Testis (tissue), 3 donors: ENCODE data around the gene ZNF653. TPM values are rescaled to one million over a fixed set of nuclear protein-coding genes. Genes with fewer than 3 reads are reported as not detected.

ENCODE experiments used
- DNase-seq: peaks from one replicate; pipeline ENCODE4 v3.0.0-alpha.2; 2019
- H3K27ac ChIP-seq, 2 donors: fragments of 200-600 bp; sonication (generic); one replicate each; pipeline ENCODE4 v1.5.1; 2019
- H3K27me3 ChIP-seq: fragments of 200-600 bp; sonication (generic); one replicate; pipeline ENCODE4 v1.5.1; 2019
- H3K36me3 ChIP-seq: fragments of 200-600 bp; sonication (generic); one replicate; pipeline ENCODE4 v1.5.1; 2017; ENCODE audit warnings: low read depth; ENCODE audit errors: missing control alignments
- H3K4me1 ChIP-seq: fragments of 200-600 bp; sonication (generic); one replicate; pipeline ENCODE4 v1.5.1; 2019
- H3K4me3 ChIP-seq, 2 donors: fragments of 200-600 bp; sonication (generic); one replicate each; pipeline ENCODE4 v1.5.1; 2017 to 2019
- H3K9me3 ChIP-seq: fragments of 200-600 bp; sonication (generic); one replicate; pipeline ENCODE4 v1.5.1; 2017
- CTCF ChIP-seq, 3 experiments: fragments of 450-650 bp in 2 of 3; fragments of 200-600 bp in 1 of 3; sonication (generic) in 1 of 3; IDR thresholded peaks; one replicate each; pipeline ENCODE4 v1.5.1; 2016 to 2019; ENCODE audit warnings: antibody characterized with exemption in 3 of 3, mild to moderate bottlenecking in 2 of 3, moderate library complexity in 1 of 3
- POLR2A ChIP-seq: fragments of 450-650 bp; IDR thresholded peaks from one replicate; pipeline ENCODE4 v1.6.1; 2017; ENCODE audit warnings: antibody characterized with exemption, mild to moderate bottlenecking, moderate library complexity
- WGBS, 2 donors: methylation state at CpG; one replicate each; pipeline ENCODE4 v1.1.5; 2018; 5-methylcytosine and 5-hydroxymethylcytosine counted together
- intact Hi-C: fragments of 100-400 bp; cut with DNase I; formaldehyde crosslinking; loops from one replicate; pipeline ENCODE4 v1.15.1; 2023; ENCODE audit warnings: low total_unique reads
- polyA plus RNA-seq: library from polyadenylated mRNA; stranded (reverse); fragments of 350-450 nt; fragmentation: Illumina TruSeq; extraction: RNeasy Lipid Tissue Mini Kit (QIAGEN cat#74804); gene quantifications from one replicate; pipeline ENCODE4 v1.2.3, GENCODE V29; 2014; ENCODE audit warnings: low read depth, low replicate concordance; ENCODE audit not compliant: insufficient read depth
- total RNA-seq, 2 donors: library from RNA; depleted of rRNA; stranded (reverse); fragments of >200 nt; gene quantifications; one replicate each; pipeline ENCODE4 v1.2.3, GENCODE V29; 2016

ZNF653 gene
- total and polyA plus RNA-seq, 3 donors from 2014 or later: 36.8 to 53.3 (median 45.9) TPM

DNA sequence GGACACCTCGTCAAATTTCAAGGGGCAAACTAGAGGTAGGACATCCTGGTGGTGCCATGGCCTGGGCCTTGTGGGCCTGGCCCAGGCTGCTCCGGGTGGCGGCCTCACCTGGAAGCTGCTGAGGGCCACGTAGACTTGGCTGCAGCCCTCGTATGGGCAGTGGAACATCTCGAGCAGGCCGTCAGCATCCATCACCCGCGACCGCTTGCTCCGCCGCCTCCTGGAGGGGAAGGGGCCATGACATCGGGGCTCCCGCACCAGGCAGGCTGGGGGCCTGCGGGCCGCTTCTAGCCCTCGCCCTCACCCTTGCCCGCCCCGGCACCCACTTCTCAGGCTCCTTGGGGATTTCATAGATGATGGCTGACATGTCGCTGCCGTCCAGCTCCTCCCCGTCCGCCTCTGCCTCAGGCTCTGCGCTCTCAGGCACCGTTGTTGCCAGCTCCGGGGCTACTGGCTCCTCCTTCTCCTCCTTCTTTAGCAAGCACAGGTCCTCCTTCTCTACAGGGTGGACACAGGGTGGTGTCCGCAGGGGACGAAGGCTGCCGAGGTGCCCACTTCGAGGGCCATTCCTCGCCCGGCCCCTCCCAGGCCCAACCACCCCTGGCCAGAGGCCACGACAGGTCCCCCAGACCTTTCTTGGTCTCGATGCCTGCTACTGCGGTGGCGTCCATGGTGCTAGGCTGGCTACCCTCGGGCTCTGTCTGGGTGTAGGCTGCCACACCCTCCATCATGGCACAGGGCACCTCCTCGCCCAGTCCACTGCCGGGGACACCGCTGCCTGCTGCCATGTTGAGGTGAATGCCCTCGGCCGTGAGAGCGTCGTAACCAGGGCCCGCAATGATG is 18.8 kb downstream of the ZNF653 start:
- peaks cover 14% of the 10 kb centered on the region for H3K4me1 ChIP-seq
- no peak for TF ChIP-seq POLR2A

GRCh38 chr19:11485245-11485837 is 20.3 kb downstream of the ZNF653 start:
- 88 to 92% methylated on average over 13 of the region's 13 CpGs for WGBS, 2 donors
- Histone ChIP-seq H3K27me3 (no peaks in the 10 kb centered on the region), H3K4me1 (peaks cover 16% of the 10 kb centered on the region), H3K9me3 (no peaks in the 10 kb centered on the region), H3K27ac (no peak overlapping the region), H3K36me3 (no peaks in the 10 kb centered on the region), H3K4me3 (no peak overlapping the region)
- DNase-seq: no peak
- intact Hi-C loops: no loop called here
- TF ChIP-seq POLR2A (no peak), CTCF (IDR thresholded peaks at IDR 0.05) (no peak)

More for the DNA sequence above, 18.8 kb downstream of the ZNF653 start:
- no peaks in the 10 kb centered on the region for H3K27me3 ChIP-seq
- no peak overlapping the region for H3K4me3 ChIP-seq
- WGBS, 2 donors: 93 to 94% methylated on average over 11 to 44 of the region's 45 CpGs
- no peak for DNase-seq
- H3K9me3 ChIP-seq: no peaks in the 10 kb centered on the region
- H3K27ac ChIP-seq: no peak overlapping the region
- H3K36me3 ChIP-seq: no peaks in the 10 kb centered on the region
- intact Hi-C loops: no loop called here

DNA sequence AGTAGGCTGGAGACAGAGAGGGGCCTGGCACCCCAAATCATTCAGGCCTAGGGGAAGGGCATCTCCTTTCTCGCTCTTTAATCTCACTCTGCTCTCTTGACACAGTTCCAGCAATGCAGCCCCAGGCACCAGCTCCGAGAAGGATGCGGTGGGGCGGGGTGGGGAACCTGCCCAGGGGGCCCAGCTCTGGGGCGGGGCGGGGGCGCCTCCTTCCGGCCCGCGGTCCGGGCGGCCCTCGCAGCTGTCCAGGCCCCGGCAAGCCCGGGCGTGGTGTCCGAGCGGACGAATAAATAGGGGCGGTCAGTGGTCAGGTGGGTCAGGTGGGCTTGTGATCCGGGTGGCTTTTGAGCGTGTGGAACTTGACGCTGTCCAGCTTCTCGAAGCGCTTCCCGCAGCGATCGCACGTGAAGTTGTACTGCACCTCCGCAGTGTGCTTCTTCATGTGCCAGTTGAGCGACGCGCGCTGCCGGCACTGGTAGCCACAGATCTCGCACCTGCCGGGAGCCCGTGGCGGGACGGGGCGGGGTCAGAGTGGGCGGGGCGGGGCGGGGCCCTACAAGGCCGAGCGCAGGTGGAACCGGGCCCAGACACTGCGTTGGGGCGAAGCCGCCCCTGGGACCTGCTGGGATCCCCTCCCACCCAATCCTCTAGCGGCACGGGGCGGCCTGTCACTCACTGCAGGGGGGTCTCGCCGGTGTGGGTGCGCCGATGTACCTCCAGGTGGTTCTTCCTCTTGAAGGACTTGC is 22.1 kb downstream of the ZNF653 start:
- H3K4me3 ChIP-seq: peak overlapping the region in 1 of 2 donors; percentile 18
- 63 to 79% methylated on average over 27 to 54 of the region's 57 CpGs for WGBS, 2 donors
- no peak overlapping the region for H3K27ac ChIP-seq
- H3K4me1 ChIP-seq: peaks cover 16% of the 10 kb centered on the region
- DNase-seq: no peak
- no peaks in the 10 kb centered on the region for H3K9me3 ChIP-seq
- intact Hi-C loops: no loop called here
- H3K27me3 ChIP-seq: no peaks in the 10 kb centered on the region
- no peaks in the 10 kb centered on the region for H3K36me3 ChIP-seq
- TF ChIP-seq CTCF (IDR thresholded peaks at IDR 0.05): no peak
- no peak for TF ChIP-seq POLR2A

DNA sequence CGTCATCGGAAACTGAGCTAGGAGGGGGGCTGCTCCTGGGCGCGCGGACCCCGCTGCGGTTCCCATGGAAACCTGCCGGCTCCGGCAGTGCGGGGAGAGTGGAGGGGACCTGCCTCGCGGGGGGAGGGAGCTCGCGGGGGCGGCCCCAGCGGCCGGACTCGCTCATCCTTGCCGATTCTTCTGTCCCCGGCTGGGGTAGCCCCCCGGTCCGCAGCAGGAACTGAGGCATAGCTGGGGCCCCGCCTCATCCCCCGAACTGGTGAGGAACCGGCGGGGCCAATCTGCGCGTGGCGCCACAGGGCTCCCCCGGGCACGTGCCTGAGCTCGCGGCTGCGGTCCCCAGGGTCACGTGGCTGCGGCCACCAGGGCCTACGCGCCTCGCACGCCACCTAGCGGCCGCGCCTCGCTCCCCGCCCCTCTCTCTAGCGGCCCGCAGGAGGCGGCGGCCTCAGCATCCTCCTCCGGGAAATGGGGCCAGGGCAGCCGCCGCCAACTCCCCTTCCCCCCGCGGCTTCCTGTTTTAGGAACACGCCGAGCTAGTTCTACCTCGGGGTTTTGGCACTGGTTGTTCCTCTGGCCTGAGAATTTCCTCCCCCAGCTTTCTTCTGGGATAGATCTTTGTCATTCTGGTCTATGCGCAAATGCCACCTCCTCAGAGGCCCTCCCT is 23.1 kb downstream of the ZNF653 start:
- no peak overlapping the region for H3K27ac ChIP-seq
- DNase-seq: peak; percentile 84
- 1 to 3% methylated on average over 26 to 49 of the region's 58 CpGs for WGBS, 2 donors
- no peaks in the 10 kb centered on the region for H3K36me3 ChIP-seq
- H3K4me3 ChIP-seq: peak overlapping the region; percentile 18 to 54
- H3K27me3 ChIP-seq: no peaks in the 10 kb centered on the region
- intact Hi-C loops: no loop called here
- TF ChIP-seq POLR2A: no peak
- peak; percentile 92 to 99 (median 97) for TF ChIP-seq CTCF (IDR thresholded peaks at IDR 0.05)
- H3K9me3 ChIP-seq: no peaks in the 10 kb centered on the region
- H3K4me1 ChIP-seq: peaks cover 16% of the 10 kb centered on the region
